ENCODE data around the gene SPEG. TPM values are rescaled to one million over a fixed set of nuclear protein-coding genes. Genes with fewer than 3 reads are reported as not detected.
A peak's percentile ranks its signal among the peaks of the same experiment; 100 is the strongest.

The SPEG gene
- total and polyA plus RNA-seq, 10 donors, result 0.74 to 8.2 (median 3.7) TPM

- no peak for DNase-seq
- no peak overlapping the region for H3K4me3 ChIP-seq
- intact Hi-C loops (cut with DNase I; ENCODE audit: low total_unique reads), result no loop called here
- H3K9me3 ChIP-seq, result no peaks in the 10 kb centered on the region
- H3K4me1 ChIP-seq, result peaks cover 6 to 28% (median 17%) of the 10 kb centered on the region in 6 donors
- no peak overlapping the region for H3K27ac ChIP-seq
- WGBS, 5 donors, result 70 to 96% (median 90%) methylated on average over 1 to 2 of the region's 2 CpGs
- H3K36me3 ChIP-seq, result no peaks in the 10 kb centered on the region
- peaks cover 9 to 100% (median 83%) of the 10 kb centered on the region in 7 donors for H3K27me3 ChIP-seq (replicated peaks in 1 of 7)
- no peak for TF ChIP-seq POLR2A (IDR thresholded peaks at IDR 0.05)
- TF ChIP-seq POLR2AphosphoS5 (IDR thresholded peaks at IDR 0.05), result no peak
- TF ChIP-seq CTCF (IDR thresholded peaks at IDR 0.05 in 8 of 11, conservative IDR thresholded peaks at IDR 0.05 in 3 of 11), result no peak
These were observed 90.2 kb downstream of the SPEG start for GRCh38 chr2:219524817-219525216.

GRCh38 chr2:219525533-219526232 lies 91.0 kb downstream of the SPEG start:
- intact Hi-C loops (cut with DNase I; ENCODE audit: low total_unique reads), result no loop called here
- no peak for DNase-seq
- Histone ChIP-seq H3K4me1 (peaks cover 6 to 35% (median 22%) of the 10 kb centered on the region in 6 donors), H3K27ac (no peak overlapping the region), H3K27me3 (replicated peaks in 1 of 7) (peaks cover 11 to 100% (median 82%) of the 10 kb centered on the region in 7 donors), H3K9me3 (no peaks in the 10 kb centered on the region), H3K4me3 (no peak overlapping the region), H3K36me3 (no peaks in the 10 kb centered on the region)
- WGBS, 5 donors, result 39 to 52% (median 46%) methylated on average over 9 of the region's 9 CpGs
- TF ChIP-seq CTCF (IDR thresholded peaks at IDR 0.05 in 8 of 11, conservative IDR thresholded peaks at IDR 0.05 in 3 of 11) (no peak), POLR2AphosphoS5 (IDR thresholded peaks at IDR 0.05) (no peak), POLR2A (IDR thresholded peaks at IDR 0.05) (no peak)

GRCh38 chr2:219526320-219527075 lies 91.9 kb downstream of the SPEG start:
- intact Hi-C loops (cut with DNase I; ENCODE audit: low total_unique reads), result no loop called here
- Histone ChIP-seq H3K4me1 (peaks cover 6 to 27% (median 19%) of the 10 kb centered on the region in 6 donors), H3K27ac (no peak overlapping the region), H3K9me3 (no peaks in the 10 kb centered on the region), H3K27me3 (replicated peaks in 1 of 7) (peaks cover 11 to 100% (median 81%) of the 10 kb centered on the region in 7 donors), H3K4me3 (no peak overlapping the region), H3K36me3 (no peaks in the 10 kb centered on the region)
- DNase-seq, result peak; percentile 72
- no peak for TF ChIP-seq CTCF (IDR thresholded peaks at IDR 0.05 in 8 of 11, conservative IDR thresholded peaks at IDR 0.05 in 3 of 11)
- TF ChIP-seq POLR2AphosphoS5 (IDR thresholded peaks at IDR 0.05), result no peak
- TF ChIP-seq POLR2A (IDR thresholded peaks at IDR 0.05), result no peak
- WGBS, 5 donors, result 38 to 50% (median 49%) methylated on average over 10 to 11 of the region's 11 CpGs

- Histone ChIP-seq H3K27ac (no peak overlapping the region), H3K27me3 (replicated peaks in 1 of 7) (peaks cover 11 to 100% (median 76%) of the 10 kb centered on the region in 7 donors), H3K4me1 (peaks cover 6 to 24% (median 18%) of the 10 kb centered on the region in 6 donors), H3K9me3 (no peaks in the 10 kb centered on the region), H3K4me3 (no peak overlapping the region), H3K36me3 (no peaks in the 10 kb centered on the region)
- 39 to 63% (median 48%) methylated on average over 6 of the region's 6 CpGs for WGBS, 5 donors
- intact Hi-C loops (cut with DNase I; ENCODE audit: low total_unique reads), result no loop called here
- TF ChIP-seq CTCF (IDR thresholded peaks at IDR 0.05 in 8 of 11, conservative IDR thresholded peaks at IDR 0.05 in 3 of 11) (no peak), POLR2AphosphoS5 (IDR thresholded peaks at IDR 0.05) (no peak), POLR2A (IDR thresholded peaks at IDR 0.05) (no peak)
- DNase-seq, result no peak
These were observed 92.4 kb downstream of the SPEG start for GRCh38 chr2:219527076-219527394.
